GM12878 (cell line): ENCODE data around the gene IGF2R. TPM values are rescaled to one million over a fixed set of nuclear protein-coding genes. Genes with fewer than 3 reads are reported as not detected.

Experiments used
- ATAC-seq: fragments of 200-7000 bp; cut with Tn5 transposase; 3 replicates; pipeline ENCODE4 v1.9.1; 2020; ENCODE audit warnings: mild to moderate bottlenecking, moderate library complexity
- BruUV-seq: library from RNA; stranded (reverse); fragments of 400-500 nt; replicated peaks from 2 replicates; lab custom pipeline; 2021; lab: Mats Ljungman, UMichigan
- CTCF ChIA-PET: fragments of 300-600 bp; sonication (Branson Sonifier 250); formaldehyde crosslinking; extraction: SDS; loops from one replicate; lab custom pipeline; 2021; ENCODE audit warnings: inconsistent platforms; lab: Yijun Ruan, JAX
- POLR2A ChIA-PET: fragments of 350-600 bp; formaldehyde crosslinking; extraction: SDS; loops from one replicate; lab custom pipeline; 2021; ENCODE audit warnings: inconsistent platforms; lab: Charles Lee
- RAD21 ChIA-PET: fragments of 300-600 bp; sonication (Branson Sonifier 250); formaldehyde crosslinking; loops from one replicate; lab custom pipeline; 2023; ENCODE audit warnings: antibody characterized with exemption; ENCODE audit not compliant: unreplicated experiment; lab: Charles Lee
- SMC1A ChIA-PET: fragments of 300-600 bp; sonication (Branson Sonifier 250); formaldehyde crosslinking; loops from one replicate; lab custom pipeline; 2023; ENCODE audit not compliant: unreplicated experiment, uncharacterized antibody; lab: Charles Lee
- DNase-seq: peaks from one replicate; pipeline ENCODE4 v3.0.0-alpha.2; 2011; ENCODE audit warnings: low read depth, low spot score
- FAIRE-seq: peaks from 3 replicates; lab custom pipeline; 2011; peaks lifted over from hg19 to GRCh38; lab: Jason Lieb, UNC
- H2AFZ ChIP-seq: 2 replicates; pipeline ENCODE4 v1.6.0; 2011; ENCODE audit warnings: low read depth, low read length, control low read depth; ENCODE audit not compliant: control insufficient read depth
- H3K27ac ChIP-seq: 2 replicates; pipeline ENCODE4 v1.5.1; 2011; ENCODE audit warnings: control low read depth; ENCODE audit not compliant: control insufficient read depth, insufficient read depth
- H3K27me3 ChIP-seq, 2 experiments: replicated peaks in 1 of 2; 2 replicates each; pipeline versions ENCODE4 v1.6.0 to v1.6.1; 2011; ENCODE audit warnings: low read length in 1 of 2; ENCODE audit not compliant: control insufficient read depth in 2 of 2, insufficient read depth in 2 of 2
- H3K36me3 ChIP-seq, 2 experiments: 2 replicates each; pipeline ENCODE4 v1.5.1; 2011; ENCODE audit warnings: low read length in 1 of 2; ENCODE audit not compliant: control insufficient read depth in 2 of 2, insufficient read depth in 2 of 2
- H3K4me1 ChIP-seq: 2 replicates; pipeline ENCODE4 v1.6.1; 2011; ENCODE audit warnings: mild to moderate bottlenecking, low read length, moderate library complexity, mixed read lengths; ENCODE audit not compliant: control insufficient read depth, insufficient read depth
- H3K4me2 ChIP-seq: 2 replicates; pipeline ENCODE4 v1.6.0; 2011; ENCODE audit warnings: control low read depth; ENCODE audit not compliant: control insufficient read depth, insufficient read depth
- H3K4me3 ChIP-seq: fragments of 200-600 bp; sonication (generic); 2 replicates; pipeline ENCODE4 v1.5.1; 2016
- H3K79me2 ChIP-seq: 2 replicates; pipeline ENCODE4 v1.6.0; 2011; ENCODE audit warnings: low read length; ENCODE audit not compliant: control insufficient read depth, insufficient read depth
- H3K9ac ChIP-seq: 2 replicates; pipeline ENCODE4 v1.8.0; 2011; ENCODE audit warnings: low read length, control low read depth, mixed read lengths; ENCODE audit not compliant: control insufficient read depth, insufficient read depth
- H3K9me3 ChIP-seq: replicated peaks from 3 replicates; pipeline ENCODE4 v1.5.1; 2011; ENCODE audit warnings: mild to moderate bottlenecking, low read length; ENCODE audit not compliant: control insufficient read depth, insufficient read depth
- H4K20me1 ChIP-seq: 2 replicates; pipeline ENCODE4 v1.6.0; 2011; ENCODE audit not compliant: control insufficient read depth, insufficient read depth
- ATF2 ChIP-seq: IDR thresholded peaks from 2 replicates; pipeline ENCODE4 v1.6.1; 2012; ENCODE audit warnings: low read length, inconsistent platforms
- EED ChIP-seq: sonication (generic); IDR thresholded peaks from 2 replicates; pipeline ENCODE4 v1.6.1; 2016; ENCODE audit warnings: antibody characterized with exemption, low read depth
- EZH2 ChIP-seq: IDR thresholded peaks from 2 replicates; pipeline ENCODE4 v1.6.1; 2012; ENCODE audit warnings: low read depth, mild to moderate bottlenecking, control low read depth, inconsistent platforms, low read length, borderline replicate concordance; ENCODE audit not compliant: control insufficient read depth
- FOS ChIP-seq: IDR thresholded peaks from 3 replicates; pipeline ENCODE4 v1.6.1; 2011; ENCODE audit warnings: borderline replicate concordance; ENCODE audit not compliant: insufficient read length; ENCODE audit errors: extremely low read depth
- MAX ChIP-seq: IDR thresholded peaks from 2 replicates; pipeline ENCODE4 v1.6.1; 2012; ENCODE audit warnings: low read depth, low read length, improper control_type of control experiment
- NFXL1 ChIP-seq: fragments of 450-650 bp; IDR thresholded peaks from 2 replicates; pipeline ENCODE4 v1.6.1; 2017; ENCODE audit warnings: antibody characterized with exemption, mild to moderate bottlenecking, borderline replicate concordance
- NR2C2 ChIP-seq: IDR thresholded peaks from 2 replicates; pipeline ENCODE4 v1.6.1; 2011; ENCODE audit warnings: borderline replicate concordance, low read depth; ENCODE audit not compliant: control insufficient read depth, insufficient read length
- PBX3 ChIP-seq: IDR thresholded peaks from 2 replicates; pipeline ENCODE4 v1.6.1; 2011; ENCODE audit warnings: mild to moderate bottlenecking, low read depth, low read length, moderate library complexity; ENCODE audit not compliant: insufficient replicate concordance
- RCOR1 ChIP-seq: conservative IDR thresholded peaks from 2 replicates; pipeline ENCODE4 v1.6.1; 2012; ENCODE audit warnings: low read depth, low read length, improper control_type of control experiment
- SUZ12 ChIP-seq: fragments of 200-600 bp; sonication (generic); IDR thresholded peaks from one replicate; pipeline ENCODE4 v1.6.1; 2018; ENCODE audit warnings: antibody characterized with exemption, mild to moderate bottlenecking; ENCODE audit not compliant: unreplicated experiment
- ZNF384 ChIP-seq: IDR thresholded peaks from 2 replicates; pipeline ENCODE4 v1.6.1; 2012; ENCODE audit warnings: low read depth, mild to moderate bottlenecking, low read length, improper control_type of control experiment, borderline replicate concordance
- WGBS: methylation state at CpG from one replicate; pipeline ENCODE4 v1.1.6; 2016; ENCODE audit warnings: low lambda C conversion rate; ENCODE audit not compliant: insufficient replicate concordance, insufficient coverage; ENCODE audit errors: missing lambda C conversion rate; 5-methylcytosine and 5-hydroxymethylcytosine counted together
- in situ Hi-C: fragments of 300-500 bp; cut with MboI; formaldehyde crosslinking; loops from 9 replicates; pipeline ENCODE4 v1.14.3; 2018; ENCODE audit warnings: mixed read lengths
- intact Hi-C: fragments of 100-400 bp; cut with micrococcal nuclease; formaldehyde crosslinking; loops from one replicate; pipeline ENCODE4 v1.14.2; 2022; ENCODE audit not compliant: unreplicated experiment
- polyA plus RNA-seq, 11 experiments: library from polyadenylated mRNA; depleted of rRNA in 4 of 11; unstranded in 6 of 11; stranded (reverse) in 5 of 11; fragments of >200 nt; fragmentation: Nextera tagmentation in 4 of 11; fragmentation: Illumina TruSeq in 1 of 11; extraction: Ambion mirVana in 4 of 11; extraction: Trizol in 1 of 11; gene quantifications; 1 replicate in 1 of 11; 2 replicates in 10 of 11; pipeline versions ENCODE4 v1.2.1 to v1.2.3, GENCODE V29; 2011 to 2016; ENCODE audit warnings: inconsistent platforms in 2 of 11, missing spikeins in 2 of 11, low read depth in 1 of 11
- total RNA-seq, 4 experiments: library from RNA; depleted of rRNA in 3 of 4; stranded (reverse); fragments of >200 nt in 3 of 4; fragmentation: Illumina TruSeq in 1 of 4; extraction: Trizol in 1 of 4; gene quantifications; 2 replicates each; pipeline versions ENCODE4 v1.2.1 to v1.2.3, GENCODE V29; 2013 to 2021

IGF2R gene
- total and polyA plus RNA-seq, 10 of the 15 experiments (the other 5 are each of a cell fraction or from before 2014, with no cell fraction given): 1.00 to 40.1 (median 16.8) TPM

GRCh38 chr6:160034036-160034930 lies 65.4 kb downstream of the IGF2R start:
- H3K27ac ChIP-seq: no peak overlapping the region
- TF ChIP-seq EZH2 (no peak), SUZ12 (no peak), NR2C2 (no peak), NFXL1 (no peak), RCOR1 (no peak), ATF2 (no peak), ZNF384 (no peak), MAX (no peak), EED (no peak), PBX3 (no peak), FOS (no peak)
- H3K4me1 ChIP-seq: no peaks in the 10 kb centered on the region
- POLR2A ChIA-PET: no interaction called here
- H3K36me3 ChIP-seq: peaks cover 17 to 21% of the 10 kb centered on the region in 2 experiments
- no TSS peak for BruUV-seq
- in situ Hi-C loops (no loop called here), intact Hi-C loops (no loop called here)
- no peak overlapping the region for H3K4me2 ChIP-seq
- 90% methylated on average over 17 of the region's 17 CpGs for WGBS
- no peaks in the 10 kb centered on the region for H3K79me2 ChIP-seq
- no peaks in the 10 kb centered on the region for H3K27me3 ChIP-seq
- no peak for FAIRE-seq
- DNase-seq: no peak
- ATAC-seq: no peak
- RAD21 ChIA-PET: no interaction called here
- CTCF ChIA-PET: no interaction called here
- no peak overlapping the region for H2AFZ ChIP-seq
- SMC1A ChIA-PET: interaction anchor here (0.7 to 1.1 kb wide), 3 partner anchors 52 to 1106 kb away, joined by 3 to 4 read pairs (median 4); no protein-coding TSS in a partner anchor
- H3K9me3 ChIP-seq: no peaks in the 10 kb centered on the region
- H3K4me3 ChIP-seq: no peak overlapping the region
- no peak overlapping the region for H3K9ac ChIP-seq
- H4K20me1 ChIP-seq: no peaks in the 10 kb centered on the region
